D341Med (cell line): ENCODE data around the gene CLDN5.

Source experiments
- DNase-seq: peaks from one replicate; pipeline ENCODE4 v3.0.0; 2012; ENCODE audit warnings: low spot score

CLDN5 gene

GRCh38 chr22:19524170-19525115 lies at the start of gene CLDN5:
CLDN5 (minus strand) TSS chr22:19524410; CDS start chr22:19524255, 155 bp downstream.
- DNase-seq, result peak; percentile 78

- no peak for DNase-seq
Observed at GRCh38 chr22:19571995-19572394, 47.8 kb upstream of the CLDN5 start.

- no peak for DNase-seq
Observed at GRCh38 chr22:19571207-19571795, 47.1 kb upstream of the CLDN5 start.

- no peak for DNase-seq
Observed at GRCh38 chr22:19569976-19570375, 45.8 kb upstream of the CLDN5 start.

- no peak for DNase-seq
Observed at GRCh38 chr22:19569276-19569640, 45.0 kb upstream of the CLDN5 start.

GRCh38 chr22:19568337-19569275 lies 44.4 kb upstream of the CLDN5 start:
- DNase-seq, result no peak

- DNase-seq, result no peak
Observed at GRCh38 chr22:19567157-19568009, 43.2 kb upstream of the CLDN5 start.

GRCh38 chr22:19566279-19567156 lies 42.3 kb upstream of the CLDN5 start:
- no peak for DNase-seq

GRCh38 chr22:19565382-19566278 lies 41.4 kb upstream of the CLDN5 start:
- no peak for DNase-seq

GRCh38 chr22:19559956-19560355 lies 35.7 kb upstream of the CLDN5 start:
- no peak for DNase-seq

- no peak for DNase-seq
Observed at GRCh38 chr22:19559324-19559811, 35.2 kb upstream of the CLDN5 start.

GRCh38 chr22:19556963-19557545 lies 32.8 kb upstream of the CLDN5 start:
- no peak for DNase-seq

GRCh38 chr22:19555651-19556050 lies 31.4 kb upstream of the CLDN5 start:
- no peak for DNase-seq

- no peak for DNase-seq
Observed at GRCh38 chr22:19554834-19555404, 30.7 kb upstream of the CLDN5 start.

GRCh38 chr22:19553201-19553600 lies 29.0 kb upstream of the CLDN5 start:
- no peak for DNase-seq

- no peak for DNase-seq
Observed at GRCh38 chr22:19550382-19550781, 26.2 kb upstream of the CLDN5 start.

GRCh38 chr22:19549428-19549827 lies 25.2 kb upstream of the CLDN5 start:
- no peak for DNase-seq

GRCh38 chr22:19548964-19549363 lies 24.8 kb upstream of the CLDN5 start:
- no peak for DNase-seq
